ENCODE data around the gene CNOT1. TPM values are rescaled to one million over a fixed set of nuclear protein-coding genes. Genes with fewer than 3 reads are reported as not detected.

CNOT1 gene
- total RNA-seq: 56.6 and 64.5 TPM in 2 replicates

GRCh38 chr16:58629733-58630640, at the start of gene CNOT1:
TSS of gene CNOT1 (minus strand) at chr16:58629826. CDS start at chr16:58599337, 30,489 bp downstream.

GRCh38 chr16:58515125-58515870, 114.3 kb downstream of the CNOT1 start, which contains the start of gene SETD6:
TSS of gene SETD6 (plus strand) at chr16:58515517. CDS start at chr16:58515538, 21 bp downstream.

GRCh38 chr16:58499615-58500351, 129.8 kb downstream of the CNOT1 start, which contains the start of gene NDRG4:
TSS of gene NDRG4 (plus strand) at chr16:58500143. CDS start at chr16:58500249, 106 bp downstream.

Other genes starting within 250 kb of the CNOT1 start
- 1.4 and 3.0 TPM in 2 replicates for gene GINS3, start 237.4 kb downstream of the CNOT1 start, total RNA-seq
- gene NDRG4, start 129.7 kb downstream of the CNOT1 start, total RNA-seq: 9.2 and 14.6 TPM in 2 replicates
- gene SETD6, start 114.3 kb downstream of the CNOT1 start, total RNA-seq: 4.4 and 12.8 TPM in 2 replicates
- gene SLC38A7, start 54.9 kb upstream of the CNOT1 start, total RNA-seq: 15.5 and 22.5 TPM in 2 replicates
- gene GOT2, start 104.5 kb upstream of the CNOT1 start, total RNA-seq: 40.5 and 46.6 TPM in 2 replicates

All from pericardium fibroblast (primary cell).